Measurements from ENCODE around the gene GYS1.

GRCh38 chr19:48982280-48982679, 10.8 kb downstream of the GYS1 start:
- TF ChIP-seq EZH2phosphoT487 (conservative IDR thresholded peaks at IDR 0.05; ENCODE audit: low read length) (no peak), CTCF (IDR thresholded peaks at IDR 0.05; ENCODE audit: insufficient read depth, low read length, poor library complexity, severe bottlenecking) (no peak)

Data from SU-DHL-6 (cell line).